Gastroesophageal sphincter (tissue), 4 donors: Measurements from ENCODE around the gene NUP50. TPM values are rescaled to one million over a fixed set of nuclear protein-coding genes. Genes with fewer than 3 reads are reported as not detected.

Experiments used
- ATAC-seq: fragments of 150-250 bp; one replicate; pipeline ENCODE4 v1.9.1; 2016; ENCODE audit warnings: mild to moderate bottlenecking, moderate library complexity
- H3K27ac ChIP-seq, 4 donors: fragments of 200-600 bp; sonication (generic) in 3 of 4; 1 replicate in 3 of 4; 2 replicates in 1 of 4; pipeline ENCODE4 v1.5.1; 2016 to 2019
- H3K27me3 ChIP-seq: fragments of 200-600 bp; sonication (generic); one replicate; pipeline ENCODE4 v1.5.1; 2019
- H3K36me3 ChIP-seq, 2 donors: fragments of 200-600 bp; sonication (generic); one replicate each; pipeline ENCODE4 v1.5.1; 2019; ENCODE audit warnings: control low read depth in 1 of 2
- H3K4me1 ChIP-seq, 3 donors: fragments of 200-600 bp; sonication (generic); 1 replicate in 2 of 3; 2 replicates in 1 of 3; pipeline ENCODE4 v1.5.1; 2016 to 2019; ENCODE audit warnings: control low read depth in 2 of 3
- H3K4me3 ChIP-seq, 2 donors: fragments of 200-600 bp; sonication (generic); one replicate each; pipeline ENCODE4 v1.5.1; 2019; ENCODE audit warnings: mild to moderate bottlenecking in 1 of 2, moderate library complexity in 1 of 2
- H3K9me3 ChIP-seq, 3 donors: fragments of 200-600 bp; sonication (generic); one replicate each; pipeline ENCODE4 v1.5.1; 2017 to 2019; ENCODE audit warnings: control low read depth in 2 of 3
- CTCF ChIP-seq, 4 experiments: fragments of 200-600 bp in 2 of 4; fragments of 450-650 bp in 2 of 4; sonication (generic) in 1 of 4; IDR thresholded peaks; one replicate each; pipeline ENCODE4 v1.5.1; 2017 to 2019; ENCODE audit warnings: antibody characterized with exemption in 4 of 4, mild to moderate bottlenecking in 2 of 4, moderate library complexity in 2 of 4
- EP300 ChIP-seq: sonication (generic); formaldehyde crosslinking; IDR thresholded peaks from one replicate; pipeline ENCODE4 v1.6.1; 2017; ENCODE audit warnings: antibody characterized with exemption, mild to moderate bottlenecking
- POLR2A ChIP-seq, 2 donors: fragments of 450-650 bp; IDR thresholded peaks; one replicate each; pipeline ENCODE4 v1.6.1; 2017; ENCODE audit warnings: antibody characterized with exemption in 2 of 2, mild to moderate bottlenecking in 2 of 2, moderate library complexity in 1 of 2
- POLR2AphosphoS5 ChIP-seq: sonication (generic); formaldehyde crosslinking; IDR thresholded peaks from one replicate; pipeline ENCODE4 v1.6.1; 2017; ENCODE audit warnings: antibody characterized with exemption
- WGBS, 2 donors: methylation state at CpG; one replicate each; pipeline ENCODE4 v1.1.5; 2018; ENCODE audit warnings: low coverage in 1 of 2; 5-methylcytosine and 5-hydroxymethylcytosine counted together
- total RNA-seq, 4 donors: library from RNA; depleted of rRNA; stranded (reverse); fragments of >200 nt; gene quantifications; one replicate each; pipeline ENCODE4 v1.1.0, GENCODE V29; 2016

NUP50 gene
- total RNA-seq, 4 donors from 2014 or later, result 15.9 to 32.9 (median 28.8) TPM

- WGBS, 2 donors, result 91 to 100% methylated on average over 1 to 4 of the region's 5 CpGs
- Histone ChIP-seq H3K4me1 (no peaks in the 10 kb centered on the region), H3K4me3 (no peak overlapping the region), H3K36me3 (peaks cover 0 to 39% of the 10 kb centered on the region in 2 donors), H3K27me3 (no peaks in the 10 kb centered on the region), H3K9me3 (peaks cover 0 to 17% (median 0%) of the 10 kb centered on the region in 3 donors), H3K27ac (no peak overlapping the region)
- no peak for ATAC-seq
- TF ChIP-seq POLR2AphosphoS5 (no peak), EP300 (no peak), POLR2A (IDR thresholded peaks at IDR 0.05) (no peak), CTCF (IDR thresholded peaks at IDR 0.05) (no peak)
Observed at GRCh38 chr22:45134313-45134712, 29.4 kb upstream of the NUP50 start.

GRCh38 chr22:45136594-45136993, 27.1 kb upstream of the NUP50 start:
- Histone ChIP-seq H3K27me3 (no peaks in the 10 kb centered on the region), H3K9me3 (peaks cover 0 to 17% (median 0%) of the 10 kb centered on the region in 3 donors), H3K36me3 (peaks cover 0 to 39% of the 10 kb centered on the region in 2 donors), H3K27ac (no peak overlapping the region), H3K4me3 (no peak overlapping the region), H3K4me1 (no peaks in the 10 kb centered on the region)
- TF ChIP-seq POLR2AphosphoS5 (no peak), CTCF (IDR thresholded peaks at IDR 0.05) (no peak), POLR2A (IDR thresholded peaks at IDR 0.05) (no peak), EP300 (no peak)
- ATAC-seq, result no peak
- 91 to 94% methylated on average over 2 of the region's 2 CpGs for WGBS, 2 donors

GRCh38 chr22:45139693-45140092, 24.0 kb upstream of the NUP50 start:
- no peaks in the 10 kb centered on the region for H3K4me1 ChIP-seq
- 91 to 96% methylated on average over 4 to 6 of the region's 6 CpGs for WGBS, 2 donors
- peaks cover 0 to 19% (median 0%) of the 10 kb centered on the region in 3 donors for H3K9me3 ChIP-seq
- no peaks in the 10 kb centered on the region for H3K27me3 ChIP-seq
- no peak for ATAC-seq
- H3K36me3 ChIP-seq, result peaks cover 0 to 14% of the 10 kb centered on the region in 2 donors
- no peak overlapping the region for H3K27ac ChIP-seq
- no peak overlapping the region for H3K4me3 ChIP-seq
- TF ChIP-seq POLR2A (IDR thresholded peaks at IDR 0.05), result no peak
- TF ChIP-seq EP300, result no peak
- TF ChIP-seq POLR2AphosphoS5, result no peak
- TF ChIP-seq CTCF (IDR thresholded peaks at IDR 0.05), result no peak

GRCh38 chr22:45142376-45142775, 21.3 kb upstream of the NUP50 start:
- Histone ChIP-seq H3K27me3 (no peaks in the 10 kb centered on the region), H3K36me3 (no peaks in the 10 kb centered on the region), H3K9me3 (peaks cover 0 to 12% (median 0%) of the 10 kb centered on the region in 3 donors), H3K27ac (no peak overlapping the region), H3K4me3 (no peak overlapping the region), H3K4me1 (no peaks in the 10 kb centered on the region)
- no peak for ATAC-seq
- TF ChIP-seq POLR2AphosphoS5 (no peak), CTCF (IDR thresholded peaks at IDR 0.05) (no peak), POLR2A (IDR thresholded peaks at IDR 0.05) (no peak), EP300 (no peak)
- WGBS, 2 donors, result 85% methylated on average over 13 of the region's 15 CpGs; no CpG with 5 or more reads in 1 of the 2 donors

GRCh38 chr22:45144916-45145315, 18.8 kb upstream of the NUP50 start:
- H3K4me3 ChIP-seq, result no peak overlapping the region
- no peaks in the 10 kb centered on the region for H3K4me1 ChIP-seq
- 8 to 60% methylated on average over 1 of the region's 1 CpG for WGBS, 2 donors
- ATAC-seq, result no peak
- no peaks in the 10 kb centered on the region for H3K27me3 ChIP-seq
- peaks cover 0 to 3% of the 10 kb centered on the region in 2 donors for H3K36me3 ChIP-seq
- peaks cover 0 to 12% (median 0%) of the 10 kb centered on the region in 3 donors for H3K9me3 ChIP-seq
- no peak overlapping the region for H3K27ac ChIP-seq
- no peak for TF ChIP-seq EP300
- no peak for TF ChIP-seq POLR2AphosphoS5
- no peak for TF ChIP-seq CTCF (IDR thresholded peaks at IDR 0.05)
- no peak for TF ChIP-seq POLR2A (IDR thresholded peaks at IDR 0.05)
